ENCODE results near the gene ANKRD28. TPM values are rescaled to one million over a fixed set of nuclear protein-coding genes. Genes with fewer than 3 reads are reported as not detected.

Gene ANKRD28
- total RNA-seq, 8 experiments from 2014 or later: 16.2 to 59.8 (median 20.9) TPM

DNA sequence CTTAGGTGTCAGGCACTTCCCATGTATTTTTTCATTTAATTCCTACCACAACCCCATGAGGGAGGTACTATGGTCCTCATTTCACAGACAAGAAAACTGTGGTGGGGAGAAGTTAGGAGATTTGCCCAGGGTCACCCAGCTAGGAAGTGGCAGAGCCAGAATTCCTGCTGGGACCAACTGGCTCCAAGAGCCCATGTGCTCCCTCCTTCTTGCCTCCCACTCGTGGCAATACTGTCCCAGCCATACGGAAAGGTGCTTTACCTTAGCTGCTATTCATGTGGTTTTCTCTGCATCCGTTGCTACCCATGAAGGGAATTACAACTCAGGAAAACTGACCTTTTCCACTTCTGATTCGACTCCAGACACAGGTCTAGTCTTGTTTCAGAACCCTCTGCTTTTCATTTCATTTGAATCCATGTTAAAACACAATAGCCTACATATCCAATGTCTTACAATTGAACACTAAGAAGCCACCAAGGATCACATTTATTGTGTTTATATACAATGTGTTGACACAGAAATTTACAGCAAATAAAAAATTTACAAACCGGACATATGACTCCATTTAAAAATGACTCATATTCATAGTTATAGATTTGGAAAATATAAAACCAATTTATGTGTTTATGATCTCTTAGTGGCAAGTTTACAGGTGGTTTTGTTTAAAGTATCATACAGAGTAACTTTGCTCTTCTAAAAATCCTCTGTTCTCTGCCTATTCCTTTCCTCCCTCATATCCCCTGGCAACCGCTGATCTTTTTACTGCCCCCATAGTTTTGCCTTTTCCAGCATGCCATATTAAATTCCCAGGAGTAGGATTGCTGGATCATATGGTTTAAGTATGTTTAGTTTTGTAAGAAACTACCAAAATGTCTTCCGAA is 137.5 kb downstream of the ANKRD28 start:
- H3K27ac ChIP-seq: no peak overlapping the region
- no peak for ATAC-seq (replicated peaks in 6 of 8)
- H3K4me3 ChIP-seq: no peak overlapping the region
- WGBS, 10 experiments: 6 to 100% (median 71%) methylated on average over 2 to 6 of the region's 7 CpGs
- no peaks in the 10 kb centered on the region for H3K4me1 ChIP-seq (replicated peaks in 1 of 2)
- in situ Hi-C loops (cut with MboI; ENCODE audit: low pct_unique_long_range_greater_than_20kb in 2 of 9, low sequenced_read_pairs in 9 of 9, unreplicated experiment in 9 of 9): no loop called here

DNA sequence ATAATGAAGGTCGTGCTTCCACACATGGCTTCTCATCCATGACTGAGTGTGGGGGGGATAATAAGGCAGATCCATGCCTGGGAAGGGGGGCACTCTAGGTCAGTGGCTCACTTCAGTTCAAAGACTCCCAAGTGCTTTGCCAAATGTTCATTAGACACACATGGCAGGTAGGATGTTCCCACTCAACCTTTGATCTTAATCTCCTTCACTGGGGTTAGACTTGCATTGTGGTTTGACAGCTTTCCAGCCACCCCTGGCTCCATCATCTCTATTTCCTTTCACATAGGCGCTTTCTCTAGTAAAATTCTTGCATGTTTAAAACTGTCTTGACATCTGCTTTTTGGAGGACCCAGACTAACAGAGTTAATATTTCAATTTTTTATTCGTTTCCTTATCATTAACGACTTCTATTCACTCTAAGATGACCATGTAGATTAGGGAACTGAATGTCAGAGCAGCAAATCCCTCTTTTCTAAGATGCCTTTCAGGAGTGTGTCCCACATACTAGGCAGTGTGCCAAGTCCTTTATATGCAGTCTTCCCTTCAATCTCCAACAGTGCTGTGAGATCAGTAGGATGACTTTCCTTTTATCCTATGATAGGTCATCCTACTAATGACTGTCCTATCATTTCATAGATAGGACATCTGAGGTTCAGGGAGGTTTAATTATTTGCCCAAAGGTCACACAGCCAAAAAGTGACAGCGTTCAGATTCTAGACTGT is 138.4 kb downstream of the ANKRD28 start:
- Histone ChIP-seq H3K4me3 (no peak overlapping the region), H3K27ac (no peak overlapping the region), H3K4me1 (replicated peaks in 1 of 2) (no peaks in the 10 kb centered on the region)
- 30 to 86% (median 74%) methylated on average over 2 to 4 of the region's 5 CpGs; no CpG with 5 or more reads in 2 of the 10 experiments for WGBS, 10 experiments
- ATAC-seq (replicated peaks in 6 of 8): peak in 2 of 8 experiments; percentile 24 to 44
- in situ Hi-C loops (cut with MboI; ENCODE audit: low pct_unique_long_range_greater_than_20kb in 2 of 9, low sequenced_read_pairs in 9 of 9, unreplicated experiment in 9 of 9): no loop called here

- no peak for ATAC-seq (replicated peaks in 6 of 8)
- in situ Hi-C loops (cut with MboI; ENCODE audit: low pct_unique_long_range_greater_than_20kb in 2 of 9, low sequenced_read_pairs in 9 of 9, unreplicated experiment in 9 of 9): no loop called here
- H3K4me3 ChIP-seq: no peak overlapping the region
- no peaks in the 10 kb centered on the region for H3K4me1 ChIP-seq (replicated peaks in 1 of 2)
- no peak overlapping the region for H3K27ac ChIP-seq
Measured at GRCh38 chr3:15657016-15657415, 140.8 kb downstream of the ANKRD28 start.

- ATAC-seq (replicated peaks in 6 of 8): no peak
- Histone ChIP-seq H3K27ac (no peak overlapping the region), H3K4me1 (replicated peaks in 1 of 2) (no peaks in the 10 kb centered on the region), H3K4me3 (no peak overlapping the region)
- 40 to 100% (median 90%) methylated on average over 1 to 5 of the region's 5 CpGs; no CpG with 5 or more reads in 3 of the 10 experiments for WGBS, 10 experiments
- in situ Hi-C loops (cut with MboI; ENCODE audit: low pct_unique_long_range_greater_than_20kb in 2 of 9, low sequenced_read_pairs in 9 of 9, unreplicated experiment in 9 of 9): no loop called here
Measured at GRCh38 chr3:15656342-15656741, 141.4 kb downstream of the ANKRD28 start.

GRCh38 chr3:15654891-15655290 is 142.9 kb downstream of the ANKRD28 start:
- ATAC-seq (replicated peaks in 6 of 8): no peak
- no peak overlapping the region for H3K27ac ChIP-seq
- no peak overlapping the region for H3K4me3 ChIP-seq
- in situ Hi-C loops (cut with MboI; ENCODE audit: low pct_unique_long_range_greater_than_20kb in 2 of 9, low sequenced_read_pairs in 9 of 9, unreplicated experiment in 9 of 9): no loop called here
- H3K4me1 ChIP-seq (replicated peaks in 1 of 2): no peaks in the 10 kb centered on the region
- WGBS, 10 experiments: 77 to 100% (median 86%) methylated on average over 1 to 8 of the region's 9 CpGs

DNA sequence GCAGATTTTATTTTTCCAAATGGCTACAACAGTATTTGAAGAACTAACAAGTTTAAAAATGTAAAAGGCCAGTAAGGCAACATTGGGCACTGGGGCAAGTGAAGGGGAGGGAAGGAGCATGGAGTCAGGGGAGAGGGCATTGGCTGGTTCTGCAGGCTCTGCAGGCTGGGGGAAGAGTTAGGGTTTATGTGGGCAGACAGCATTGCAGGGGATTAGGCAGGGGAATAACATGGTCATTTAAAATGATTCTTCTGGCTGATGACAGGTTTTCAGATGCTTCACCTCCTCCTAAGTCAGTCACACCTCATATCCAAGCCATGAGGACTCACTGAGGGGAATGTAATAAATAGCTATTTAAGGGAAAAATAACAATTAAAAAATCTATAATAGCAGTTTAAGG is 143.7 kb downstream of the ANKRD28 start:
- Histone ChIP-seq H3K27ac (no peak overlapping the region), H3K4me3 (no peak overlapping the region), H3K4me1 (replicated peaks in 1 of 2) (no peaks in the 10 kb centered on the region)
- in situ Hi-C loops (cut with MboI; ENCODE audit: low pct_unique_long_range_greater_than_20kb in 2 of 9, low sequenced_read_pairs in 9 of 9, unreplicated experiment in 9 of 9): no loop called here
- ATAC-seq (replicated peaks in 6 of 8): no peak

DNA sequence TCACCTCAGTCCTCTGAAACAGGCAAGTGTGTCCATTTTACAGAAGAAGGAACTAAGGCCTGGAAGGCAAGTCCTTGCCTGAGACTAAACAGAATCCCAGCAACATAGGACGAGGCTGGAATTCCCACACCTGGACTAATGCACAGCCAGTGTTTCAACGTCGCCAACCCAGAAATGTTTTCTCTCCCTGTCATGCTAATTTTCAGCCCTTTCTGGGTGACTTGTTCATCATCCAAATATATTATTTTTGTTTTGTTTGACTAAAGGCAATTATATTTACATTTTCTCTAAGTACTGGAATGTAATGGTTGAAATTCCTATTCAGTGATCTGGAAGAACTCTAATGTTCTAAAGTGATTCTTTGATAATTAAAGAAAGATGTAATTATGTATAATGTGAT is 144.5 kb downstream of the ANKRD28 start:
- in situ Hi-C loops (cut with MboI; ENCODE audit: low pct_unique_long_range_greater_than_20kb in 2 of 9, low sequenced_read_pairs in 9 of 9, unreplicated experiment in 9 of 9): no loop called here
- no peak overlapping the region for H3K27ac ChIP-seq

GRCh38 chr3:15651396-15651795 is 146.4 kb downstream of the ANKRD28 start:
- 87 to 100% (median 95%) methylated on average over 1 to 7 of the region's 8 CpGs; no CpG with 5 or more reads in 4 of the 10 experiments for WGBS, 10 experiments
- Histone ChIP-seq H3K4me3 (no peak overlapping the region), H3K27ac (no peak overlapping the region), H3K4me1 (replicated peaks in 1 of 2) (no peaks in the 10 kb centered on the region)
- in situ Hi-C loops (cut with MboI; ENCODE audit: low pct_unique_long_range_greater_than_20kb in 2 of 9, low sequenced_read_pairs in 9 of 9, unreplicated experiment in 9 of 9): no loop called here
- no peak for ATAC-seq (replicated peaks in 6 of 8)

More for the DNA sequence above, 144.5 kb downstream of the ANKRD28 start:
- H3K4me1 ChIP-seq (replicated peaks in 1 of 2): no peaks in the 10 kb centered on the region
- WGBS, 10 experiments: 83 to 100% (median 96%) methylated on average over 1 to 3 of the region's 3 CpGs; no CpG with 5 or more reads in 7 of the 10 experiments
- H3K4me3 ChIP-seq: no peak overlapping the region
- ATAC-seq (replicated peaks in 6 of 8): no peak

DNA sequence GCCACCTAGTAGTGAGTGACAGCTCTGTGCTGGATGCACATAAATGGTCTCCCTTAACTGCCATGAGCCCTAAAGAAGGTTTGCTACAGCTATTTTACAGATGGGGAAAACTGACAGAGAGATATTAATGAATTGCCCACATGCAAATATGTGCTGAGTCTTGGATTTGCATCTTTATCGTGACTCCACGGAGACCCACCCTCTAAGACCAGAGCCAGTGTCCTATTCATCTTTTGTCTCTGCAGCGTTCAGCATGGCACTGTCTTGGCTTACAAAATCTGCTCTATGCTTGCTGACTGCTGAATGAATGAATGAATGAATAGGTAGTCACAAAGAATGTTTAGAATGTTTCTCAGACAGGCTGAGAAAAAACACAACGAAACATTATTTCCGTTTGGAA is 147.9 kb downstream of the ANKRD28 start:
- H3K4me1 ChIP-seq (replicated peaks in 1 of 2): no peaks in the 10 kb centered on the region
- no peak overlapping the region for H3K4me3 ChIP-seq
- peak in 2 of 8 experiments; percentile 60 to 67 for ATAC-seq (replicated peaks in 6 of 8)
- in situ Hi-C loops (cut with MboI; ENCODE audit: low pct_unique_long_range_greater_than_20kb in 2 of 9, low sequenced_read_pairs in 9 of 9, unreplicated experiment in 9 of 9): loop anchor here in 3 of 9 experiments (25.0 kb wide), 2 partner anchors 162 to 587 kb away; no protein-coding TSS in a partner anchor
- WGBS, 10 experiments: 15 to 84% (median 69%) methylated on average over 2 to 5 of the region's 5 CpGs
- no peak overlapping the region for H3K27ac ChIP-seq

GRCh38 chr3:15649341-15649740 is 148.4 kb downstream of the ANKRD28 start:
- Histone ChIP-seq H3K27ac (no peak overlapping the region), H3K4me3 (no peak overlapping the region), H3K4me1 (replicated peaks in 1 of 2) (no peaks in the 10 kb centered on the region)
- 67 to 100% (median 92%) methylated on average over 1 to 3 of the region's 3 CpGs; no CpG with 5 or more reads in 1 of the 10 experiments for WGBS, 10 experiments
- ATAC-seq (replicated peaks in 6 of 8): no peak
- in situ Hi-C loops (cut with MboI; ENCODE audit: low pct_unique_long_range_greater_than_20kb in 2 of 9, low sequenced_read_pairs in 9 of 9, unreplicated experiment in 9 of 9): loop anchor here in 3 of 9 experiments (25.0 kb wide), 2 partner anchors 163 to 588 kb away; no protein-coding TSS in a partner anchor

- Histone ChIP-seq H3K4me3 (no peak overlapping the region), H3K27ac (no peak overlapping the region), H3K4me1 (replicated peaks in 1 of 2) (no peaks in the 10 kb centered on the region)
- WGBS, 10 experiments: 0 to 100% (median 70%) methylated on average over 1 to 3 of the region's 4 CpGs
- in situ Hi-C loops (cut with MboI; ENCODE audit: low pct_unique_long_range_greater_than_20kb in 2 of 9, low sequenced_read_pairs in 9 of 9, unreplicated experiment in 9 of 9): loop anchor here in 3 of 9 experiments (25.0 kb wide), 2 partner anchors 165 to 590 kb away; no protein-coding TSS in a partner anchor
- ATAC-seq (replicated peaks in 6 of 8): peak in 2 of 8 experiments; percentile 5 to 8
Measured at GRCh38 chr3:15647611-15648167, 150.1 kb downstream of the ANKRD28 start.

DNA sequence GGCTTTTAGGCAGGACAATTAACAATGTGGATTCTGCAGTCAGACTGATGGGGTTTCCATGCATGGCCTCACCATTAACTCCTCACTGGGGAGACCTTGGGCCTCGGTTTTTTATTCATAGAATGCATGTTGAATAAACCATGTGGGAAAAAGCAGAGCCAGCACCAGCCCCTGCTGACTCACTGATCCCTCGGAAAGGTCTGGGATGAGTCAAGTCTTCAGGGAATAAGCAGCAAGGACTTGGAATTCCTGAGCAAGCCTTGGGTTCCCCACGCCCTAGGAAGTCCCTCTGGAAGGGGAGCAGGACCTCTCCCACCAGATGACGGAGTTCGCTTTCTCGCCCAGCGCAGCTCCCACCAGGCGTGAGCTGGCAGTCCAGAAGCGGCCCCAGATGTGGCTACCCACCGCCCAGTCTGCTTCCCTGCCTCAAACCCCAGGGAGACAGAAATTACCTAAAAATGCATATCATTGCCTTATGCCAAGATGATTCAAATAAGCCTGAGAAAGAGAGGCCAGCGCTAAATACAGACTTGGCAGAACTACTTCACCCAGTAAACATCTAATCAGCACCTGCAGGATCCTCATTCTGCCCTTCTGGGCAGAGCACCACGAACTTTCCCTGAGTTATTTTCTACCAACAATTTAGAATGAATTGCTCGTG is 150.8 kb downstream of the ANKRD28 start:
- Histone ChIP-seq H3K4me3 (no peak overlapping the region), H3K4me1 (replicated peaks in 1 of 2) (no peaks in the 10 kb centered on the region), H3K27ac (no peak overlapping the region)
- ATAC-seq (replicated peaks in 6 of 8): peak; percentile 65 to 95 (median 82)
- in situ Hi-C loops (cut with MboI; ENCODE audit: low pct_unique_long_range_greater_than_20kb in 2 of 9, low sequenced_read_pairs in 9 of 9, unreplicated experiment in 9 of 9): loop anchor here in 3 of 9 experiments (25.0 kb wide), 2 partner anchors 165 to 590 kb away; no protein-coding TSS in a partner anchor
- WGBS, 10 experiments: 0 to 100% (median 71%) methylated on average over 1 to 11 of the region's 13 CpGs; no CpG with 5 or more reads in 1 of the 10 experiments
